Effector memory CD8-positive, alpha-beta T cell (primary cell): Measurements from ENCODE around the gene RNF186.
"Not testable (repeated sequence)": the region's sequence is repeated elsewhere in the genome, so short reads cannot be mapped to it uniquely, and the experiment has no call there.

Experiments
- ATAC-seq: fragments of 150-1000 bp; cut with Tn5 transposase; replicated peaks from 2 replicates; pipeline ENCODE4 v1.10.0; 2021; ENCODE audit warnings: mild to moderate bottlenecking, moderate library complexity
- DNase-seq, 3 experiments: peaks; one replicate each; pipeline ENCODE4 v3.0.0; 2021
- H3K27ac Mint-ChIP-seq, 2 donors: one replicate each; pipeline ENCODE4 v1.8.0; 2022; ENCODE audit warnings: mild to moderate bottlenecking in 2 of 2, mixed read lengths in 2 of 2, moderate library complexity in 2 of 2
- H3K27me3 Mint-ChIP-seq, 2 donors: one replicate each; pipeline ENCODE4 v1.8.0; 2022; ENCODE audit warnings: mixed read lengths in 2 of 2
- H3K36me3 Mint-ChIP-seq: one replicate; pipeline ENCODE4 v1.8.0; 2022; ENCODE audit warnings: mild to moderate bottlenecking, moderate library complexity, mixed read lengths; ENCODE audit not compliant: insufficient read depth
- H3K4me1 Mint-ChIP-seq, 2 donors: one replicate each; pipeline ENCODE4 v1.8.0; 2022; ENCODE audit warnings: low read depth in 2 of 2, mixed read lengths in 2 of 2
- H3K4me3 Mint-ChIP-seq, 2 donors: one replicate each; pipeline ENCODE4 v1.8.0; 2022; ENCODE audit warnings: mild to moderate bottlenecking in 2 of 2, mixed read lengths in 2 of 2, moderate library complexity in 2 of 2
- H3K9me3 Mint-ChIP-seq, 2 donors: one replicate each; pipeline ENCODE4 v1.8.0; 2022; ENCODE audit warnings: mixed read lengths in 2 of 2

The RNF186 gene

DNA sequence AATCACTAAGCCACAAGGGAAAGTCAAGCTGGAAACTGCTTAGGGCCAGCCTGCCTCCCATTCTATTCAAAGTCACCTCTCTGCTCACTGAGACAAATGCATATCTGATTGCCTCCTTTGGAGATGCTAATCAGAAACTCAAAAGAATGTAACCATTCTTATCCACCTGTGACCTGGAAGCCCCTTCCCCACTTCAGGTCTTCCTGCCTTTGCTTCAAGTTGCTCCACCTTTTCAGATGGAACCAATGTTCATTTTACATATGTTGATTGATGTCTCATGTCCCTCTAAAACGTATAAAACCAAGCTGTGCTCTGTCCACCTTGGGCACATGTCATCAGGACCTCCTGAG, 1.6 kb upstream of the RNF186 start:
- not testable (repeated sequence) for H3K27ac Mint-ChIP-seq, H3K9me3 Mint-ChIP-seq, DNase-seq, H3K4me1 Mint-ChIP-seq, H3K4me3 Mint-ChIP-seq, ATAC-seq, H3K36me3 Mint-ChIP-seq
- H3K27me3 Mint-ChIP-seq, result peaks cover 3 to 23% of the 10 kb centered on the region in 2 donors

DNA sequence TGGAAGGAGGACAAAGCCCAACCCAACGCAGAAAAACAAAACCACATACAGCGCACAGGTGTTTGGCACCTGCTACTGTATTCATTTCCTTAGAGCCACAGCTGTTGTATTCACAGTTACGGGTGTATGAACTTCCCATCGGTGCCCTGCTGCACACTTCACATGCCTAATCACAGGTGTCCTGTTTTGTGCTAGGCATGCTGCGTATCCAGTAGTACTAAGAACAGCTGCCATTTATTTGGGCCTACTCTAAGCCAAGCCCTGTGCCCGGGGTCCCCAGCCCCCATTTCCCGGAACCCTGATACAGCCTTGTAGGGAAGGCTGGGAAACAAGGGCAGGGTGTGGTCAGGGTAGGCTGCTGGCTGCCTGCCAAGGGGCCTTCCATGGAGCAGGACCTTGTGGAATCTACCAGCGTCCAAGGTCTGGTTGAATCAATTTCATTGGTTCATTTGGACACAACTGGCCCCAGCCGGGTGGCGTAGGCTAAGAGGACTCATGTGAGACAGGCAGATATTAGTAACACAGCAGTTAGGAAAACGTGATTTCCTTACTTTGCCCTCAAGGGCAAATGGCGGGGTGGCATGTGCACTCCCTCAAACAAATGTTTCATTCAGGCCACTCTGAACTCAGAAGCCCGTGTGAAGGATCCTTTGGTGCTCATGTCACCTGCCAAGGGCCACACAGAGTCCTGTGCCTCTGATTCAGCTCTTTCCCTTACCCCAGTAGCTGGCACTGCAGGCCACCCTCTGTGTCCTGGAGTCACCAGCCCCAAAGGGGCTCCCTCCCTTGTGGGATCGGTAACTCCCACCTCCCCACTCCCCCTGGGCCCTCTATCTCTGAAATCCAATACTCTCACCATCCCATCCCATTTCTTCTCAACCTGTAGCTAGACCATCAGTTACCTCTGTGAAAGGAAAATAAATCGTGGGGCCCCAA, 986 bp upstream of the RNF186 start:
- Mint-ChIP-seq H3K9me3 (no peaks in the 10 kb centered on the region), H3K27me3 (peaks cover 0 to 20% of the 10 kb centered on the region in 2 donors), H3K4me3 (no peak overlapping the region), H3K4me1 (no peaks in the 10 kb centered on the region), H3K27ac (no peak overlapping the region), H3K36me3 (peaks cover 3% of the 10 kb centered on the region)
- DNase-seq (no peak), ATAC-seq (no peak)

DNA sequence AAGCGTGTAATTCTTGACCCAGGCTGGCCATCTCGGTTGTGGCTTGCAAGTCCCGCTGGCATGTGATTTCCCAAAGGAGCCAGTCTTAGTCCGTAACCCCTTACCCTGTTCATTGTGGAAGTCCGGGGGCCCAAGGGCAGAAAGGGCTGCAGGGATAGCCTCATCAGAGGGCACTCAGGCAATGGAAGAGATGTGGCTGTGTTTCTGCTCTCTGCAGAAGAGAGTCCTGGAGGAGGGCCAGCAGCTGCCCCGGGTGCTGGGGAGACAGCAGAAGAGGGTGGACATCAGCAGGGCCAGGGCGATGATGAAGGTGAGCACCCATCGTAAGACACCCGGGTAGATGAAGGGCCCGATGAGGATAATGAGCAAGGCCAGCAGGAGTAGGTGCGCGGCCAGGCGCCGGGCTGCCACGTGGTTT, 830 bp downstream of the RNF186 start:
- no peak for DNase-seq
- Mint-ChIP-seq H3K4me3 (no peak overlapping the region), H3K9me3 (no peaks in the 10 kb centered on the region), H3K27me3 (peaks cover 0 to 20% of the 10 kb centered on the region in 2 donors), H3K27ac (no peak overlapping the region), H3K36me3 (peaks cover 3% of the 10 kb centered on the region), H3K4me1 (no peaks in the 10 kb centered on the region)
- ATAC-seq, result no peak

DNA sequence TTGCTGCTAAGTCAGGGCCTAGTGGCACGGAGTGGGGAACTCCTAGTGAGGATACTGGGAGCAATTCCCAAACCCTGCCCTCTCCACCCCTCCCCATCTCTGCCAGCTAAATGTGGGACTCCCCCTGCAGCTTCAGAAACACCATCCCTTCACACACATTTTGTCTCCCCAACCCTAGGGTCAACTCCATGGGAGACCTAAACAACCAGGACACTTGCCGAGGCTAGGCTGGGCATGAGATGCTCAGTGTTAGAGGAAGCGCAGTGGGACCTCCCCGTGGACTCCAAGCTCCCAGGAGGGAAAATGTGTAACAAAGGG, 1.5 kb downstream of the RNF186 start:
- ATAC-seq (no peak), DNase-seq (no peak)
- Mint-ChIP-seq H3K27ac (no peak overlapping the region), H3K27me3 (peaks cover 0 to 20% of the 10 kb centered on the region in 2 donors), H3K9me3 (no peaks in the 10 kb centered on the region), H3K36me3 (peaks cover 3% of the 10 kb centered on the region), H3K4me1 (no peaks in the 10 kb centered on the region), H3K4me3 (no peak overlapping the region)

DNA sequence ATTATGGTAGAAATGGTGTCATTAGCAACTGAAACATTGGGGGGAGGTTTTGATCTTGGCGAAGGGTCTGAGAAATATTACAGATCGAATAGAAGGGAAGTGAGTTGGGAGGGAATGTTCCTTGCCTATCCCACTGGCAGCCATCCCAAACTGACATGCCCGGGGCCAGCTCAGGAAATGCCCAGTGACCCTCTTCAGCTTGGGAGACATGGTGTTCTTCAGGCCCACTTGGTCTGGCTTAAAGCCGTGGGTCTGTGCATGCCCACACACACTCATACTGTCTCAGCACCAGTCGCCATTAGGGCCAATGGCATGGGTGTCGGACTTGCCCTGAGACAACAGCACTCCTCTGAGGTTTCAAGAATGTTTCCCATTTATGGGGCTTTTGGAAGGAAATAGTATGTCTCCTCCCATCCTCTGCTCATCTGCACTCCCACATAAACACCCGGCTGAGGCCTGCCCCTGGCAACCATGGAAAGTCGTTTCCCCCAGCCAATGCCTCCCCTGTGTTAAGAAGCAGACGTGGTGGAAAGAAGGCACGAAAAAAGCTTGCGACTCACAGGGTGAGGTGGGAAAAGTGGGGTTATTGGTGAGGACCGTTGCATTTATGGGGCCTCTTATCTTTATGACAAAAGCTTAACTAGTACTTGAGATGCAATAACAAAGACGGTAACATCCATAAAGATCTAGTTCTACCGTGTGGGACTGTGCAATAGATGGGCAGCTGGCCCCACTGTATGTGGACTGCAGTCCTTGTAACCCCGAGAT, 2.0 kb downstream of the RNF186 start:
- H3K27me3 Mint-ChIP-seq, result peaks cover 0 to 20% of the 10 kb centered on the region in 2 donors
- no peak overlapping the region for H3K27ac Mint-ChIP-seq
- no peak overlapping the region for H3K4me3 Mint-ChIP-seq
- ATAC-seq, result no peak
- H3K9me3 Mint-ChIP-seq, result no peaks in the 10 kb centered on the region
- no peak for DNase-seq
- H3K36me3 Mint-ChIP-seq, result peaks cover 3% of the 10 kb centered on the region
- H3K4me1 Mint-ChIP-seq, result no peaks in the 10 kb centered on the region

DNA sequence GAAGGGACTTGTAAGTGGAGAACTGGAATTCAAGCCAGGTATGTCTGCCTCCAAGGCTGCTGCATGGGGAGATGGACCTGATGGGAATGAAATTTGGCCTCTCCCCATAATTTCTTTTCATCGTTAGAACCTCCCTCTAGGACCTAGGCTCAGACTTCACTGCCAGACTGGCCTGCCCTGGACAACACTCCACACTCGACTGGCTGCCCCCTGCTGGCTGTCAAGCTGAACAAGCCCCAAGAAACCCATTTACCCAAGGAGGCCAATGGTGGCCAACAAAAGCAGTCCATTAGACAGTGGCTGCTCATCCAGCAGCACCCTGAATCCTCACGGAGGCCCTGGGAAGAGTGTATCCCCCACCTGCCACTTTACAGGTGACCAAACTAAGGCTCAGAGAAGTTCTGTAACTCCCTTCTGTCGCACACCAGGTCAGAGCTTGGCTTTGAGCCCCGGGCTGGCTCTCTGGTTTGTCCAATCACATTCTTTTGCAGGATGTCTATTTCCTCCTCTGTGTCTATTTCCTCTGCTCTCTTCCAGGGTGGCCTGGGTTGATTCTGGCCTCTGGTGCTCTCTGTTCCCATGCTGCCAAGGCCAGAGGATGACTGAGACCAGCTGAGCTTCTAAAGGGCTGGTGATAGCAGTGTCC, 3.8 kb downstream of the RNF186 start:
- Mint-ChIP-seq H3K4me1 (no peaks in the 10 kb centered on the region), H3K9me3 (no peaks in the 10 kb centered on the region), H3K36me3 (peaks cover 3% of the 10 kb centered on the region), H3K27me3 (peaks cover 0 to 13% of the 10 kb centered on the region in 2 donors), H3K27ac (no peak overlapping the region), H3K4me3 (no peak overlapping the region)
- DNase-seq, result peak; percentile 13 to 37 (median 27)
- peak; percentile 40 for ATAC-seq

DNA sequence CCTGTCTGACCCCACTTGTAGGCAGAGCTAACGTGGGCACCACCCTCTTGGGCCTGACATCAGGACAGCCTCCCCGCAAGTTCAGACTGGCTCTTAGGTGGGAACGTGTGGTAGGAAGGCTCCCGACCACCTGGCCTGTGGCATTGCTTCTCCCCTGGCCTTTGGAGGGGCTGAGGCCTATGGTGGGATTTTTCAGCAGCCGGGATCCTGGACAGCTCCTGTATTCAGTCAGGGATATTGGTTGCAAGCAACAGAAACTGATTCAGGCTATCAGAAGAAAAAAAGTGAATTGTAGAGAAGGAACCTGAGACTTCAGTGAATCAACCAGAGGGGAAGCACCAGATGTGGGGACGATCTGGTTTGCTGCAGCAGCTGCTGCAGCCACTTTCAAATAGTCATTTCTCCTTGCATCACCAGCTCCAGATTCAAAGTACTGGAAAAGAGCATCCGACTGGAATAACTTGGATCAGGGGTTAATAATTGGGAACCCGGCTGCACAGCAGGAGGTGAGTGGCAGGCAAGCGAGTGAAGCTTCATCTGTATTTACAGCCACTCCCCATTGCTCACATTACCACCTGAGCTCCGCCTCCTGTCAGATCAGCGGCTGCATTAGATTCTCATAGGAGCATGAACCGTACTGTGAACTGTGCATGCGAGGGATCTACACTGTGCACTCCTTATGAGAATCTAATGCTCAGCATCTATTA, 5.9 kb downstream of the RNF186 start:
- no peaks in the 10 kb centered on the region for H3K4me1 Mint-ChIP-seq
- no peak overlapping the region for H3K27ac Mint-ChIP-seq

DNA sequence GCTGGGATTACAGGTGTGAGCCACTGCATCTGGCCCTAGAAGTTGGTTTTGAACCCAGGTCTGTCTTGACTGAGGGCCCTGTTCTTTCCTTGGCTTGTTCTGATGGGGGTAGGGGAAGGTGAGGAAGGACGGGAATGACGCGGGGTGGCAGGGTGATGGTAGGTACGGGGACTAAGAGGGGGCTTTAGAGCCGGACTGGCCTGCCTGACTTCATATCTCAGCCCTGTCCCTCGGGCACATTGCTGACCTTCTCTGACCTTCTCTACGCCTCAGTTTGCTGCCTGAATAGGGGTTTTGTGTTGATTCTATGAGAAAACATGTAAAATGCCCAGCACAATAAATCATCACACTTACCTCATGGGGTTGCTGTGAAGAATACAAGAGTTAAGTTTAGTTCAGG, 6.7 kb downstream of the RNF186 start:
- peak overlapping the region in 1 of 2 donors; percentile 38 for H3K27ac Mint-ChIP-seq

More for the DNA sequence above, 5.9 kb downstream of the RNF186 start:
- H3K36me3 Mint-ChIP-seq, result no peaks in the 10 kb centered on the region
- no peak overlapping the region for H3K4me3 Mint-ChIP-seq
- DNase-seq (no peak), ATAC-seq (no peak)
- H3K27me3 Mint-ChIP-seq, result peaks cover 0 to 19% of the 10 kb centered on the region in 2 donors
- no peaks in the 10 kb centered on the region for H3K9me3 Mint-ChIP-seq

DNA sequence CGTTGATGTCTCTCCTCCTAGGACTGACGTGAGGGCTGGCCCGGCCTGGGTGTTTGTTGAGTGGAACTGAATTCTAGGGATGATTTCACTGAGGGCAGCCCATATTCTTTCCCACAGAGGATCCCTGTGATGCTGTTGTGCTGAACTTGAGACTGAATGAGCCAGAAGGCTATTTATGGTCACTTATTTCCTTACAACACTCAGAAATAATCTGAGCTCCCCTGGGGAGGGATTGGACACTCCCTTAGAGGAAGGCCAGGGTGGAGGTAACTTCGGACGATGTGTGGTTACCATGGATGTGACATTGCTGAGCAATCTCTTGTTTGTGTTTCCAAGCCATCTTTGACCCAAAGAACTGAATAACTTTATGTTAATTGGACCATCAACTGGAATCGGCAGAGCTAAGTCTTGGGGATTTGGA, 10.2 kb downstream of the RNF186 start:
- Mint-ChIP-seq H3K27me3 (peaks cover 0 to 11% of the 10 kb centered on the region in 2 donors), H3K4me3 (no peak overlapping the region), H3K27ac (no peak overlapping the region), H3K36me3 (peaks cover 7% of the 10 kb centered on the region), H3K4me1 (peaks cover 6 to 10% of the 10 kb centered on the region in 2 donors), H3K9me3 (no peaks in the 10 kb centered on the region)
- ATAC-seq, result no peak
- no peak for DNase-seq

More for the DNA sequence above, 6.7 kb downstream of the RNF186 start:
- ATAC-seq, result no peak
- Mint-ChIP-seq H3K4me3 (no peak overlapping the region), H3K36me3 (no peaks in the 10 kb centered on the region), H3K27me3 (peaks cover 0 to 11% of the 10 kb centered on the region in 2 donors), H3K9me3 (no peaks in the 10 kb centered on the region), H3K4me1 (no peaks in the 10 kb centered on the region)
- DNase-seq, result no peak

DNA sequence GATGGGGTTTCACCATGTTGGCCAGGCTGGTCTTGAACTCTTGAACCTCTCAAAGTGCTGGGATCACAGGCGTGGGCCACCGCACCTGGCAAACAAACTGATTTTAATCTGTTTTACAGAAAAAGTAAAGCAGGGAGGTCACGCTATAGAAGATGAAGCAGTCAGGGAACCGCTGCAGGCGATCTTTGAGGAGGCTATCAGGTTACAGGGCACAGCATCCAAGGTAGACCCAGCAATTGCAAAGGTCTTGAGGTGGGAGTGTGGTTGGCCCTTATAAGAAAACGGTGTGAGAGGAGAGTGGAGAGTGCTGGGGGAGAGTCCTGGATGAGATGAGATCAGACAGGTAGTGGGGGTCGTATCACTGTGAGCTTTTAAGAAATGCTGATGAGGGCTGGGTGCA, 12.8 kb downstream of the RNF186 start:
- no peak for ATAC-seq
- peaks cover 0 to 11% of the 10 kb centered on the region in 2 donors for H3K27me3 Mint-ChIP-seq
- no peak overlapping the region for H3K27ac Mint-ChIP-seq
- H3K9me3 Mint-ChIP-seq, result no peaks in the 10 kb centered on the region
- no peak for DNase-seq
- peaks cover 15 to 20% of the 10 kb centered on the region in 2 donors for H3K4me1 Mint-ChIP-seq
- H3K4me3 Mint-ChIP-seq, result no peak overlapping the region
- H3K36me3 Mint-ChIP-seq, result peaks cover 10% of the 10 kb centered on the region

DNA sequence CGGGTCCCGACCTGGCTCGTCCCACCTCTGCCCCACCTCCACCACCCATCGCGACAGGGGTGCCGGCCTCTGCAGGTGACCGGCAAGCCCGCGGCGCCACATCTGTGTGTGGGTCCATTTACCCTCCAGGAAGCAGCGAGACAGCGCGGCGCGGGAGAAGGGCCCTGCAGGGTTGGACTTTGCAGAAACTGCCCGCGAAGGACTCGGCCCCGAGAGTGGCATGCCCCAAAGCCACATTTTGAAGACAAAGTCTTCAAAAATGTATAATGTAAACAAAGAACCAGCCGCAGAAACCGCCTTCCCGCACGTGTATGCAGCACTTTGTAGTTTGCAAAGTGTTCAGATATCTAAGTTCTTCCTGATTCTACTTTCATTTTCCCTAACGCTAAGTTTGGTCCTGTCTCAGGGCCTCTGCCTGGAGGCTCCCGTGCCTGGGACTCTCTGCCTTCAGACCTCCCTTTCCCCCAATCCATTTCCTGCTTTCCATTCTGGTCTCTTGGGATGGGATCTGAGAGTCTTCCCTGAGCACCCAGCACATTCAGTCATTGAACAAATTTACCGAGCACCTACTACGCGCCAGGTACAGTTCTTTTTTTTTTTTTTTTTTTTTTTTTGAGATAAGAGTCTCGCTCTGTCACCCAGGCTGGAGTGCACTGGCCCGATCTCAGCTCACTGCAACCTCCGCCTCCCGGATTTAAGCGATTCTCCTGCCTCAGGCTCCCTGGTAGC, 14.8 kb downstream of the RNF186 start:
- Mint-ChIP-seq H3K27me3 (peaks cover 0 to 6% of the 10 kb centered on the region in 2 donors), H3K9me3 (no peaks in the 10 kb centered on the region), H3K36me3 (peaks cover 11% of the 10 kb centered on the region), H3K4me3 (peak overlapping the region; percentile 83 to 88), H3K27ac (peak overlapping the region; percentile 96 to 98), H3K4me1 (peaks cover 18 to 24% of the 10 kb centered on the region in 2 donors)
- DNase-seq (peak; percentile 26 to 43 (median 26)), ATAC-seq (peak; percentile 57)

DNA sequence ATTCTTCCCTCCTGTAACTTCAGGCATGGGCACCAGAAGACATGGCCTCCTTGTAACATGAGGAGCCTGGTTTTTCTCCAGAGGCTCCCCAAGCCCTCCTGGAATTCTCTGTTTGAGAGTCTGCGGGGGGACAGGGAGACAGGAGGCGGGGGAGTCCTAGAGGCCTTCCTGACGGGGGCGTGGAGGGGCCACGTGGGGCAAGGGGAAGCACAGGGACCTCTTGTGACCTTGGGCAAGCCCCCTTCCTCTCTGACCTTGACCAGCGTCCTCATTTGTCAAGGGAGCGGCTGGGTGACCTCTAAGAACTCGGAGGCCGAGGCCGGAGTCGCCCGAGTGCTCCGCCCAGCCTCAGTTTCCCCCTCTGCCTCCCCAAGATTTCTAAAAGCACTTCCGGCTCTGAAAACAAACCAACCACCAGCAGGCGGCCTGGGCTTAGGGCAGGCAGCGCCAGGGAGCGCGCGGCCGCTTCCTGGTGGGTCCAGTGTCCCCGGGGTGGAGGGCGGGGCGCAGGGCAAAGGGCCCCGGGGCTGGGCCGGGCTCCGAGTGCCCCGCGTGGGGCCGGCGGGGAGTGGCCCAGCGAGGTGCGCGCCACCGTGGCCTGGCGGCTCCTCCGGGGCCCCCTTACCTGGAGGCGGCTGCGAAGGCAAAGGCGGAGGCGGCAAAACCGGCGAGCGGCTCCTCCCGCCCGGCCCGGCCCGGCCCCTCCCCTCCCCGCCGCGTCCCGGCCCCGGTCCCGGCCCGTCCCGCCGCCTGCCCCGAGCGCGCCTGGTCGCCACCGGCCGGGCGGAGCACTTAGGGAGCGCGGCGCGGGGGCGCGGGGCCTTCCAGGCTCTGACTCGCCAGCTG, 15.6 kb downstream of the RNF186 start, which contains the start of gene TMCO4:
Gene TMCO4 (minus strand): TSS at position 687 of the 846 bp plus-strand sequence. CDS start 19,158 bp downstream, outside the sequence.
- Mint-ChIP-seq H3K27ac (peak within 1 kb of the TSS; percentile 96 to 98), H3K9me3 (no peaks in the 10 kb centered on the region), H3K27me3 (no peaks in the 10 kb centered on the region), H3K4me1 (peaks cover 19 to 30% of the 10 kb centered on the region in 2 donors), H3K36me3 (peaks cover 11% of the 10 kb centered on the region), H3K4me3 (peak within 1 kb of the TSS; percentile 83 to 88)
- peak; percentile 86 for ATAC-seq
- peak; percentile 42 to 52 (median 46) for DNase-seq
